ENCODE results near the gene GLDC.

GLDC gene

DNA sequence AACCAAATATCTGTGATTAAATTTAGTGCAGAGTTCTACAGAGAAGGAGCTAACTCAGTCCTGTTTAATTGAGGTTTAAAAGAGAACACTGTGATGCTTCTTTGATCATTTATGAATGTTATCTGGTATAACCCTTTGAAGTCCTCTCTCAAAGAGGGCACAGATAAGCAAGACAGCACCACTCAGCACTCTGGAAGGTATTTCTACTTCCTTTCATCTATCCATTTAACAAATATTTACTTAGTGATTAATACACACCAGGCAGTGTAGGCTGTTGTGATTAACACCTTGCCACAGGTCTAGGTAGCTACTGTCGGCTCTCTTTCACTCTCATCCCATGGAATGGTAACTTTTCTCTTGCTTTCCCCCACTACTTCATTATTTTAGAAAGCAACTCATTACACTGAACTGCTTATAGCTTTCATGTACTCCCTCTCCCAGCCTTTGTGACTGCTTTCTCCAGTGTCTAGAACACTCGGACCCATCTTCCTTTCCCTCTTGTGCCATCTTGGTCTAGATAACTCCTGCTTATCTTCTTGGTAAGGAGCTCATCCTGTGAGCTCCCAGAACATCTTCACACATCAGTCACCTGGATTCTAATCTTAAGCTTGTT is 54.7 kb downstream of the GLDC start:
- H3K27me3 ChIP-seq (replicated peaks): no peaks in the 10 kb centered on the region
- H3K27ac ChIP-seq: no peak overlapping the region
- no peak overlapping the region for H3K4me3 ChIP-seq (ENCODE audit: low read depth, low read length)
- no peak for DNase-seq
- in situ Hi-C loops (cut with HindIII; ENCODE audit: low pct_ligation_motif_present, low sequenced_read_pairs): no loop called here
- TF ChIP-seq, protein P1, sequence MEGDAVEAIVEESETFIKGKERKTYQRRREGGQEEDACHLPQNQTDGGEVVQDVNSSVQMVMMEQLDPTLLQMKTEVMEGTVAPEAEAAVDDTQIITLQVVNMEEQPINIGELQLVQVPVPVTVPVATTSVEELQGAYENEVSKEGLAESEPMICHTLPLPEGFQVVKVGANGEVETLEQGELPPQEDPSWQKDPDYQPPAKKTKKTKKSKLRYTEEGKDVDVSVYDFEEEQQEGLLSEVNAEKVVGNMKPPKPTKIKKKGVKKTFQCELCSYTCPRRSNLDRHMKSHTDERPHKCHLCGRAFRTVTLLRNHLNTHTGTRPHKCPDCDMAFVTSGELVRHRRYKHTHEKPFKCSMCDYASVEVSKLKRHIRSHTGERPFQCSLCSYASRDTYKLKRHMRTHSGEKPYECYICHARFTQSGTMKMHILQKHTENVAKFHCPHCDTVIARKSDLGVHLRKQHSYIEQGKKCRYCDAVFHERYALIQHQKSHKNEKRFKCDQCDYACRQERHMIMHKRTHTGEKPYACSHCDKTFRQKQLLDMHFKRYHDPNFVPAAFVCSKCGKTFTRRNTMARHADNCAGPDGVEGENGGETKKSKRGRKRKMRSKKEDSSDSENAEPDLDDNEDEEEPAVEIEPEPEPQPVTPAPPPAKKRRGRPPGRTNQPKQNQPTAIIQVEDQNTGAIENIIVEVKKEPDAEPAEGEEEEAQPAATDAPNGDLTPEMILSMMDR (IDR thresholded peaks at IDR 0.05; ENCODE audit: low read depth, low read length, missing control alignments): no peak
- H3K36me3 ChIP-seq (replicated peaks): no peaks in the 10 kb centered on the region

DNA sequence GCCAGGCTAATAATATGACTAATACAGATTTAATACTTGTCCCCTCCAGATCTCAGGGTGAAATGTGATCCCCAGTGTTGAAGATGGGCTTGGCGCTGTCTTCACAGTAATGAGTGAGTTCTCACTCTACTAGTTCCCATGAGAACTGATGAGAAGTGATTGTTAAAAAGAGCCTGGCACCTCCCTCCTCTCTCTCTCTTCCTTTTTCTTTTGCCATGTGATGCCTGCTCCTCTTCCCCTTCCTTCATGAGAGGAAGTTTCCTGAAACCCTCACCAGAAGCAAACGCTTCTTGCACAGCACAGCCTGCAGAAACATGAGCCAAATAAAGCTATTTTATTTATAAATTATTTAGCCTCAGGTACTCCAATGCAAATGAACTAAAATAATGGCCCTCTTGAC is 55.2 kb downstream of the GLDC start:
- H3K27ac ChIP-seq: no peak overlapping the region
- in situ Hi-C loops (cut with HindIII; ENCODE audit: low pct_ligation_motif_present, low sequenced_read_pairs): no loop called here
- DNase-seq: no peak
- H3K4me3 ChIP-seq (ENCODE audit: low read depth, low read length): no peak overlapping the region
- no peaks in the 10 kb centered on the region for H3K27me3 ChIP-seq (replicated peaks)
- TF ChIP-seq, protein P1 (IDR thresholded peaks at IDR 0.05; ENCODE audit: low read depth, low read length, missing control alignments): no peak
- H3K36me3 ChIP-seq (replicated peaks): no peaks in the 10 kb centered on the region

DNA sequence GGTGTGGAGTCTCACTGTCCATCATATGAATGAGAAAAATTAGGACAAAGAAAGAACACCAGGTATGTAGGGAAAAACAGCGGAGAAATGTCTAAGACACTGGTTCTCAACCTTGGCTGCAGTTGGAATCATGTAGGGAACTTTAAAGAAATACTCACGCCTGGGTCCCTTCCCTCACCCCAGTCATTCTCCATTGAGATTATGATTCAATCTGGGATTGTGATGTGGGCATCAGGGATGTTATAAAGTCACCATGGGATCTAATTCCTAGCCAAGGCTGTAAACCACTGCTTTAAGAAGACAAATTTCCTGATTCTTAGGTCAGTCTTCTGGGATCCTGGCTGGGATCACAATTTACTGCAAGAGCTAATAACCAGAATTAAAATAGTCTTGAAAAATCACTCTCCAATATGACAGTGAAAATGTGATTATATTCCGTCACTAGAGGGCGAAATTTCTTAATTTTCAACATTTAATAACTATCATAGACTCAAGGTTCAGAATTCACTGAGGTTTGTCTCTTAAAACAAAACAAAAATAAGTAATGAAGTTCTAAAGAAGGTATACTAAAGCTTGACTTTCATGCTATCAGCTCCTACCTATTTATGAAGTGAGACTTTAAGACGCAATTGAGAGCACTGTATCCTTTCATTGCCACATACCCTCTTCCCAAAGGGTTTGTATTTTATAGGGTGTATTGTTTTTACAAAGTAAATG is 60.5 kb downstream of the GLDC start:
- Histone ChIP-seq H3K27ac (no peak overlapping the region), H3K36me3 (replicated peaks) (no peaks in the 10 kb centered on the region), H3K4me3 (ENCODE audit: low read depth, low read length) (no peak overlapping the region), H3K27me3 (replicated peaks) (no peaks in the 10 kb centered on the region)
- TF ChIP-seq, protein P1 (IDR thresholded peaks at IDR 0.05; ENCODE audit: low read depth, low read length, missing control alignments): peak; percentile 16
- no peak for DNase-seq
- in situ Hi-C loops (cut with HindIII; ENCODE audit: low pct_ligation_motif_present, low sequenced_read_pairs): no loop called here

DNA sequence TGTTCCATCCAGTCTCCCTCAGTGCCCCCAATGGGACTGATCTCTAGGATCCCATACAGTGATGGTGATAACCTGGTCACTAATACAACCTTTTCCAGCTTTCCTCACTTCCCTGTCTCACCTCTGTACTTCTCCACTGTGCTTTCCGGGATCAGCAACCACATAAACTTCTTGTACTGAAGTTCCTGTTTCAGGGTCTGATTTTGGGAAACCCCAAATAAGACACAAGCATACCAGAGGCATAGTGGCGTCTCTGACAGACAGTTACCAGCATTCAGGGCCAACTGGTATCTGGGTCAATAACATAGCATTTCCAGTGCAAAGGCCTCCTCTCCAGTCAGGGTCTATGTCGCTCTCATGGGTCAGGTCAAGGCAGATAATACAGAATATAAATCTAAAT is 64.3 kb downstream of the GLDC start:
- TF ChIP-seq, protein P1 (IDR thresholded peaks at IDR 0.05; ENCODE audit: low read depth, low read length, missing control alignments): no peak
- Histone ChIP-seq H3K27ac (no peak overlapping the region), H3K27me3 (replicated peaks) (no peaks in the 10 kb centered on the region), H3K36me3 (replicated peaks) (no peaks in the 10 kb centered on the region), H3K4me3 (ENCODE audit: low read depth, low read length) (no peak overlapping the region)
- DNase-seq: no peak
- in situ Hi-C loops (cut with HindIII; ENCODE audit: low pct_ligation_motif_present, low sequenced_read_pairs): no loop called here

DNA sequence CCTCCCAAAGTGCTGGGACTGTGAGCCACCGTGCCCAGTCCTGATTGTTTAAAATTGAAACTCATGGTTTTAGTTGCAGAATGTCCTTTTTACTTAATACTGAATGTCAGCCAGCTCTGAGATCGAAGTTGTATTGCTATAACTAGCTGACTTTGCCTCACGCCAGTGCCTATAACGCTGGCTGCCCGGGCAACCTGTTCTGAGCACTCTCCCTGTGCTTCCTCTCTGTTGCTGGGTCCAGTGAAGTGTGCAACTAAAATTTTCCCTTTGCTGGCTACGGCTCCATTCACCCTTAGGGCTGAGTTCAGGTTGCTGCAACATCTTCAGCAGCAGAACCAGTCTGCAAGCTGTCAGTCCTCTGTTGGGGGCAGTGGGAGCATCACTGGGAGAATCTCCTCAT is 65.9 kb downstream of the GLDC start:
- DNase-seq: no peak
- in situ Hi-C loops (cut with HindIII; ENCODE audit: low pct_ligation_motif_present, low sequenced_read_pairs): no loop called here
- H3K27ac ChIP-seq: no peak overlapping the region
- no peak overlapping the region for H3K4me3 ChIP-seq (ENCODE audit: low read depth, low read length)
- no peaks in the 10 kb centered on the region for H3K27me3 ChIP-seq (replicated peaks)
- TF ChIP-seq, protein P1 (IDR thresholded peaks at IDR 0.05; ENCODE audit: low read depth, low read length, missing control alignments): no peak
- H3K36me3 ChIP-seq (replicated peaks): no peaks in the 10 kb centered on the region

Measured in brain microvascular endothelial cell (primary cell).